CD4-positive, alpha-beta T cell treated with Interleukin-6 for 4 hours (primary cell): Measurements from ENCODE around the gene TRAPPC3L.
A peak's percentile ranks its signal among the peaks of the same experiment; 100 is the strongest.

ENCODE experiments used
- DNase-seq: peaks from one replicate; pipeline ENCODE4 v3.0.0-alpha.2; 2020; ENCODE audit warnings: mixed read lengths

TRAPPC3L gene

DNA sequence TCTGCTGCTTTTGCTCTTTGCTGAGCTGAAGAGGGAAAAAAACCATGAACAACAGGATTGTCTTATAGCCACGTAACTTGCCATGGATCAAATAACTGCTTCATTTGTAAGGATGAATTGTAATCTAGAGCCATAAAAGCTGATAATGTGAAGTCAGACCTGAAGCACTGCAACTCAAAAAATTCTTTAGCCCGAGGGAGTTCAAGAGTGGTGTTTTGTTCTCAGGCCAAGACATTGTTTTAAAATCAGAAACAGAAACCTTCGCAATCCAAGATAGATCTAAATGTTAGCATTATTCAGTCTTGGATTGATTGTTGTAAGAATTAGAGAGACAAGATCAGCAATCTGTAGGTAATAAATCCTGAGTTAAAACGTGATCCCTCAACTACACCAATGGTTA is at the start of gene TRAPPC3L:
Gene TRAPPC3L (minus strand): TSS at position 34 of the 400 bp plus-strand sequence. CDS start 170 bp downstream, outside the sequence.
- no peak for DNase-seq

DNA sequence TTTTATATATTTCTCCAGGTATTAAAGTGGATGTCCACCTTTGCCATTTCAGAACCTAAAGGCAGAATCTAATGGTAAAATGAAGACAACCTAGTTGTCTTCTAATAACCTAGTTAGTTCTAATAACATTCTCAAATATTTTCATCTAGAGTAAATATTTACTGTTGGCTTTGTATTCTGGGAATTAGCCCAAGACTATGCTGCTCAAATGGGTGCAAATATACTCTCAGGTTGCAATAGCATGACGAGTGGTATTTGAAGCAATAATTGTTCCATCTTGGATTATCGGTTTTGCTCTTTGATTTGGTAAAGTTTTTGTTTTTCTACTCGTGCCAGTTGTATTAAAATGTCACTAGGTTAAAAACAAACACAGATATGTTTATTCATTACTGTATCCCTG is 49.8 kb upstream of the TRAPPC3L start:
- DNase-seq: no peak

DNA sequence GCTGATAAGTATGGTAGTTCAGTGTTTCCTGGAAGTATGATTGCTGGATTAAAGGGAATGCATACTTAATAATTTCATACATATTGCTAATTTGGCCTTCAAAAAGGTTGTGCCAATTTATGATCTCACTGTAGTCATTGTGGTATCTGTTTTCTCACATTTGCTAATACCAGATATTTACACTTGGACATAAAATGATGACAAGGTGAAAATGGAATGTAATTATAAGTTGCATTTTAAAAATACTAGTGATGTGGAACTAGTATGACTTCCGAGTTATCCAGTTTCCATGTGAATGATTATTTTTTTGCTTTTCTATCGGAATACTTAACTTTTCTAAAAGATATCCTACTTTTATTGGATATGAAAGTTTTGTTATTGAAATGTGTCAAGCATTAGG is 41.3 kb upstream of the TRAPPC3L start:
- DNase-seq: no peak

DNA sequence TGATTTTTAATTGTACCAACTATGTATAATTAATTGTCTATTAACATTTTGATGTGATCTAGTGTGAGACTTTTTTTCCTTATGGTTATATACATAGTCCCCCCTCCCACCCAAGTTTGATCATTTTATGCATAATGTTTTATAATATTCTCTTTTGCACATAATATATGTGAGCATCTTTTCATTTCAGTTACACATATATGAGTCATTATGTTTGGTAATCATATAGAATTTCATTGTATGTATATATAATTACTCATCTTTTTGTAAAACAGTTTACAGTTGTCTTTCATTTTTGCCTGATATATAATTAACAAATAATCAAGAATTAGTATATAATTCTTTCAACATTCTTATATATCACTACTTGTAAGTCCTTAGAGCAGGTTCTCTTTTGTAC is 40.8 kb upstream of the TRAPPC3L start:
- DNase-seq: no peak

DNA sequence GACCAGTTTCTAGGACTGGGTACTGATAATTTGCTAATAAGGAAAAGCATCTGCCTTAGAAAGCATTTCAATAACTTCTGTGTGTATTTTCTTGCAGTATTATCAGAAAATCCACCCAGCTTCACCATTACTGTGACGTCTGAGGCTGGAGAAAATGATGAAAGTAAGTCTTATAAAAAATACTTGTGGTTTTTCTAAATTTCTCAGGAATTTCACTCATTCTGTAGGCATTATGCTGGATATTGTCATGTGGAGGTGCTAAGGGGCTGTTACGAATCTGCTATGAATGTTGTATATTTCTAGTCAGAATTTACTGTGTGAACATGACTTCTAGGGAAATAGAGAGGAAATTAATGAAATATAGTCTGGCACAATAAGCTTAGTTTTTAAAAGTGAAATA is 34.7 kb upstream of the TRAPPC3L start:
- DNase-seq: no peak

DNA sequence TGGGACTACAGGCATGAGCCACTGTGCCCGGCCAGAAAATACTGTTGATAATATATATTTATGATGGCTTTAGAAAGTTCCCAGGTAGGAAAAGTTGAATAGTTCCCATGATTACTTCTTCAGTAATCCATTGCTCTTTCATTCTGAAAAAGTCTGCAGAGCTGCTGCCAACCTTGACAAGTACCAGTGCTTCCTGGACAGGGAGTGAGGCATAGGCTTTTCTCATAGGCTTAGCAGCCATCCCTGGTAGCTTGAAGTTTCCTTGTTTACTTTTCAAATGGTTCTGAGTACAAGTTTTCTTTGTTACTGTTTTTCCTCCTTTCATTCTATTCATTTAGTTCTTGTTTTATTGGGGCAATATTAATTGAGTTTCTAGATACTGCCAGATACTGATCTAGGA is 33.7 kb upstream of the TRAPPC3L start:
- DNase-seq: no peak

DNA sequence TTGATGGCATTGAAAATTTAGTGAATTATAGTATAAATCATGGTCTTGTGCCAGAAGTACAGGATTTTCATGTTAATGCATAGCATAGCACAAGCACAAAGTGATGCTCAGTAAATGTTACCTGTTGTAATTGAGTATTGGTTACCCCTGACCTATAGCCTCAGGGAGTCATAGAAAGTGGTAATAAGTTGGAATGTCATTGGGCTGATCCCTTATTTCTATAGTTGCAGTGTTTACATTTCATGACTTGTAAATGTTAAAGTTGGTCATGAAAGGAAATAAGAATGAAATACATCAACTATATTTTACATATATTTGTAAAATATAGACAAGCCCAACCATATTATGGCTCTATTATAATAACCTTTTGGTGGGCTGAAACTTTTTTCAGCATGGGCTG is 32.9 kb upstream of the TRAPPC3L start:
- no peak for DNase-seq

DNA sequence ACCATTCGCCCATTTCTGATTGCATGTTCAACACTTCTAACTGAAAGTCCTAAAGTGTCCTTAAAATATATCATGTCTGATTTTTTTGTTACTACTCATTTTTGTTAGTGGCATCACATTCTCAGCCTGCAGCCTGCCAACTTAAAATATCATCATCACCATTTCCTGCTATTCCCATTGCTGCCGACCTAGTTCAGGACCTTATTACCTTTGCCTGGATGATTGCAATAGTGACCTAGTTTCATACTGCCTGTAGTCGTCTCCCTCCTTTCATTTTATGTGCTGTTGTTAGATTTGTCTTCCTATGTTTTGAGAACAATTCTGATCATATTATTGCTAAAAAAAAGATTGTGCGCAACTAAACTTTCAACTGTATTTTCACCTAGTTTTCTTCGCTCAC is 32.0 kb upstream of the TRAPPC3L start:
- DNase-seq: no peak

DNA sequence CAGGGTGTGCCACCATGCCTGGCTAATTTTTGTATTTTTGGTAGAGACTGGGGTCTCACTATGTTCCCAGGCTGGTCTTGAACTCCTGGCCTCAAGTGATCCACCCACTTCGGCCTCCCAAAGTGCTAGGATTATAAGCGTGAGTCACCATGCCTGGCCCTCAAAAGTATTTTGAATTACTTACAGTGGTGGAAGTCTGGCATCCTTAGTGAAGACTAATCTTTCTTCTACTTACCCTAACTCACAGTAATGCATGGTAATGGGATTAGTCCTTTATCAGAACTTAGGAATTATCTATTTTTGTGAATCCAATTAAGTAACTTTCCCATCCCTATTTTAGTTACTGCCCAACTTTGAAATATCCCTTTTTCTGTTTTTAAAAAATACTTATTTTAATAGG is 29.7 kb upstream of the TRAPPC3L start:
- no peak for DNase-seq

DNA sequence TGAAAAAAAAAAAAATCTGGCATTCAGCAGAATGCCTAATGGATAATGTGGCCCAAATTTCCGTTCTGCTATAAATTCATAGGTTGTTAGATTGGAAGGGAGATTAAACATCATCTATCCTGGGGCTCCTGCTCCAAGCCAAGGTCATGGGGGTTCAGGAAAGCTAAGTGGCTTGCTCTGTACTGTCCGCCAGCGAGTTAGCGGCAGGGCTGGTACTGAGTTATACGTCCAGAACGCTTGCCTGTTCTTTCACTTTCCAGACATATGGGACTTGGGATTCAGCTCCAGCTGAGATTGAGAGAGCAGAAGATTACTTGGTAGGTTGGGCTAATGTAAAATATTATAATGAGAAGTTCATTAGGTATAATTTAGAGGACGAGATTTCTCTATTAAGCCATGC is 26.7 kb upstream of the TRAPPC3L start:
- DNase-seq: peak; percentile 6

DNA sequence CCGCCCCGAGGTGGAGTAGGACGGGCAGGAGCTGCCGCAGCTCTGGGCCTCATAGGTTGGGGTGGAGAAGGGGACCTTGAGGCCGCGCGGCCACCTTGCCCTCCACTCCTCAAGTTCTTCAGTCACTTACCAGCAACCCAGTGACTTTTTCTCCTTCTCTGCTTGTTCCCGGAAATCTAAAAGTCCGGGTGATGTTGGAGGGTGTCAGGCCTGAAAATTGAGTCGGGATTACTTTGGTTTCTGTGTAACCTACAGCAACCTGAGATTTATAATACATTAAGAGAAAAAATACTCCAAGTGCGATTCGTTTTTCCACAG is 26.2 kb upstream of the TRAPPC3L start:
- no peak for DNase-seq

DNA sequence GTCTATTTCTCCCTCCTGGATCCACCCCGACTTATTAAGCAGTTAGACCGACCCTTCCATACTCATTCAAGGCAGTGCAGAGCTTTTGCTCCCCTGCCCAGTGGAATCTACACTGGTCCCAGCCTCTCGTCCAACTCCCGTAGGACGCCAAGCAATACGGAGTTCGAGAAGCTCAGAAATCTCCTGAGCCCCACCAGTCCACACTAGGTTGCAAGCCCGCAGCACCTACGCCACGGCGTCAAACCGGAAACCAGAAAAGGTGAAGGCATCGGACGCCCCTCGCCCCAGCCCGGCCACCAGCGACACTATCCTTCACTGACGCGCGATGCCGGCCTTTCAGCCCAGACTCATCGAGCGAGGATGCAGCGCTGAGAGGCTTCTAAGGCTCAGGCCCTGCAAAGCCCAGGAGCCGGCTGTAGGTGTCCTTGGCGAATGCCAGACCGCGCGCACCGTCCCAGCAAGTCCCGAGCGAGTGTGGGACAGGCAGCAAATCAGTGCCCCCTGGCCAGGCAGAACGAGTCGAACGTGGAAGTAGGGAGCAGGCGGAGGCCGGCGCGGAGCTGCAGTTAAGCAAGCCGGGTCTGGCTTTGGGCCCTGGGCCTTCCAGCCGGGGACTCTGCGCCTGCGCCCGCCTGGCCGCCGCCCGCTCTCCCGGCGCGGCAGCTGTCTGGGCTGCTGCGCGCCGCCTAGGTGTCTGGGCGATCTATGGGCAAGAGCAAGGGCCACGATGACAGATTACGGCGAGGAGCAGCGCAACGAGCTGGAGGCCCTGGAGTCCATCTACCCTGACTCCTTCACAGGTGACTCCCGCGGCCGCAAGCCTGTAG is 25.6 kb upstream of the TRAPPC3L start, which contains the start of gene RWDD1:
Gene RWDD1 (plus strand): TSS at position 649 of the 827 bp plus-strand sequence. CDS start 79 bp downstream, at position 728.
- peak; percentile 98 for DNase-seq

DNA sequence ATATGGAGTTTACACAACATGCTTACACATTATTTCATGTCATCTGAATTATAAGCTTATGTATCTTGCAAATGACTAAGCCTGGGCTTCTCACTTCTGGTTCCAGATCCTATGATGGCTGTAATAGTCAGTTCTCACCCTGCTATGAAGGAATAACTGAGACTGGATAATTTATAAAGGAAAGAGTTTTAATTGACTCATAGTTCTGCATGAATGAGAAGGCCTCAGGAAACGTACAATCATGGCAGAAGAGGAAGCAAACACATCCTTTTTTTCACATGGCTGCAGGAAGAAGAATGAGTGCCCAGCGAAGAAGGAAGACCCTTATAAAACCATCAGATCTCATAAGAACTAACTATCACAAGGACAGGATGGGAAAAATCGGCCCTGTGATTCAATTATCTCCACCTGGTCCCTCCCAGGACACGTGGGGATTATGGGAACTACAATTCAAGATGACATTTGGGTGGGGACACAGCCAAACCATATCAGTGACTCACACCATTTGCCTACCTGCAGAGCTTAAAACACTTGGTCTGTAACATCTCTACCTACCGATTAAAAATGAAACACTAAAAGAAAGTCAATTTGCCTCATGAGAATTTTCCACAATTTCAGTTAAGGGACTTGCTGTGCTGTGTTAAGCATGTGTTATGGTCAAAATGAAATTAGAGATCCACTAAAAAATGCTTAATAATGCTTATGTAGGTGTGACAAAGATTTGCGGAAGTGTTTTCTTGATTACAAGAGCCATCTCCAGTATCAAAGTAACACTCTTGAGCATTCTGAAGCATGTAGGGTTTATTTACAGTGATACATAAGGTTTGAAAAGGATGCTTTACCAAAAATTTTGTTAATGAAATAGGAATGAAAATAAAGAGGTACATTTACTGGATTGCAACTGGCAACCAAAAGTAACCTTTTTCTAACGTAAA is 23.6 kb upstream of the TRAPPC3L start:
- no peak for DNase-seq

DNA sequence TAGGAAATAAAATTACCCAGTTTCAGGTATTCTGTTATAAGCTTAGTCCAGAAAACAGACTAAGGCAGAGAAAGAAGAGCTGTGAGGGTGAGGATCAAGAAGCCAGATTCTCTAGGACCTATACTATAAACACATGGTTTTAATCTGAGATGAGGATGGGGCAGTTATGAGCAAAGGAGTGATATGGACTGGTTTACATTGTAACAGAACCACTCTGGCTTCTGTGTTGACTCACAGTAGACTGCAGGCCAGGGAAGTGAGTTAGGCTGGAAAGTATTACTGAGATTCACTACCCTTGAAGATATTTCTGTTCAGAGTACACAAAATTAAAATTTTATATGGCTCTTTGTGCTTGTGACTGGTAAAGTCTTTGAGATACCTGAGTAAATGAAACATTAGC is 22.6 kb upstream of the TRAPPC3L start:
- no peak for DNase-seq

DNA sequence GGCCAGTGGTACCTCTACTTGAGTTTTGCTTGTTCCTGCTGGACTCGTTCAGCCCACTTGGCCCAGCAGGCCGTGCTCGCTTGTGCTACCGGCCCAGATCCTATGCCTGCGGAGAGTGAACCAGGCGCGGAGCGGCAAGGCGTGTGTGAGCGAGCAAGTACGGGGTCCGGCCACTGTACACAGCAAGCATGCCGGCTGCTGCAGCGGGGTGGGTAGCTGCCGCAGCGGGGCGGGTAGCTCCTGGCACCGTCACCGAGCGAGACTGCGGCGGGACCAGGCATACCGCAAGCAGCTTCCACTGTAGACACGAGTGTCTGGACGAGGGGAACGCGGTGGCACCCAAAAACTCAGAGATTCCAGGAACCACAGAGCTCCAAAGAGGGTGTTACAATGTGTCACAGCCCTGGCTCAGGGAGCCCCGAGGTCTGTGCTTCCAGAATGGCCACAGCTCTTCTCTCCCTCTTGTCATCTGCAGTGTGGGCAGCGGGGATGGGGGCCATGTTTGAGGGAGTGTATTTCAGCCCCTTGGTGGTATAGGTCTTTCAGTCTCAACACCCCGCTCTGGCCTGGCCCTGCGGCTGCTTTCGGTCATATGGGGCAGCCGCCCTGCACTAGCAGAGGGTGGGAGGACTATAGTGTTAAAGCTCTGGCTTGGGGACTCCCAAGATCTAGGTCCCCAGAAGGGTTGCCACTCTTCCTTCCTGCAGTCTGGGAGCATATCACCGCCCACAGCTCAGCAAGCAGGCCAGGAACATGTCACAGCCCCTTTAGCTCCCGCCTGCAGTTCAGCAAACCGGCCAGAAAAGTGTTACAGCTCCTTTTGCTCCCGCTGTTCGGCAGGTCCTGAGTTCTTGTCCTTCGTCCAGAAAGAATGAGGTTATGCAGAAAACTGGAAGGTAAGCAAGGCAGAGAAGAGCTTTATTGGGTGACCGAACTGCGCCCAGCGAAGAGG is 19.7 kb upstream of the TRAPPC3L start:
- DNase-seq: peak; percentile 4

DNA sequence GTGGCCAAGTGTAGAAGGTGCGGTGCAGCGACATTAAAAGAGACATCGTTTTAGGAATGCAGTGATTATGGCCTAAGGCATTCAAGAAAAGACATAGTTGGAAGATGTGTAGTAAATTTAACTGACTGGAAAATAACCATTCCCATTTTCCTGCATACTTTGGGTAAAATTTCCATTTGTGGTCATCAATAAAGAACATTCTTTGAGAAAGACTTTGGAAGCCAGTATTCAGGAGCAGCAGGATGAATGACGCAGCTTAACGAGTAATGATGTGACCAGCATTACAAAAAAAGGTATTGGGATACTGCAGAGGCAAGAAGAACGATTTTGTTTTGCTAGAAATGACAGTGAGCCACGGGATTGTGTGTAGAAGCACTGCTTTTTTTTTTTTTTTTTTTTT is 18.8 kb upstream of the TRAPPC3L start:
- DNase-seq: no peak

DNA sequence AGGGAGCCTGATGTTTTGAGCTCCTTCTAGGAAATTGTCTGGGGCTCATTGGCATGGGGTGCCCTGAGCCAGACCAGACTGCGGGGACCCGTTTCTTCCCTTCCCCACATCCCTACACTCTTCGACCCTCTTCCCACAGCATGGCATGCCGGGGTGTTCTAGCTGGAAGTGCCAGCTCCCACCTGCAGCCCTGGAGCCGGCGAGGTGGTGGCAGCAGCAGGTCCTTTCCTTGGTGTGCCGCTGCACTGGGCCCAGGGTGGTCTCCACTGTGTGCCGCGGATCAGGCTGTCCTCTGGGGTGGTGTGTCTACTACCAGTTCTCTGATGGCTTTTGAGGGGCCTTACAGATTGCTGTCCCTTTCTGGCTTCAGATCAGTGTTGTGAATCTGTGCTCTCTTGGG is 18.3 kb upstream of the TRAPPC3L start:
- no peak for DNase-seq

DNA sequence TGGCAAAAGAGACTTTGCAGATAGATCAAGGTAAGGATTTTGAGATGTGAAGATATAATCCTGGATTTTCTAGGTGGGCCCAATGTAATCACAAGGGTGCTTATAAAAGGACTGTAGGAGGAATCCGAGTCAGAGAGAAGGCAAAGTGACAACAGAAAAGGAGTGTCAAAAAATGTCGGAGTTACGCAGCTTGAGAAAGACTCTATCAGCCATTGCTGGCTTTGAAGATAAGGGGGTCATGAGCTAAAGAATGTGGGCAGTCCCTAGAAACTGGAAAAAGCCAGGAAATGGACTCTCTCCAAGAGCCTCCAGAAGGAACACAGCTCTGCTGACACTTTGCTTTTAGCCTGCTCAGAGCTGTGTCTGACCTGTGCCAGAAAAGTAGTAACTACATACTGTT is 17.1 kb upstream of the TRAPPC3L start:
- no peak for DNase-seq

DNA sequence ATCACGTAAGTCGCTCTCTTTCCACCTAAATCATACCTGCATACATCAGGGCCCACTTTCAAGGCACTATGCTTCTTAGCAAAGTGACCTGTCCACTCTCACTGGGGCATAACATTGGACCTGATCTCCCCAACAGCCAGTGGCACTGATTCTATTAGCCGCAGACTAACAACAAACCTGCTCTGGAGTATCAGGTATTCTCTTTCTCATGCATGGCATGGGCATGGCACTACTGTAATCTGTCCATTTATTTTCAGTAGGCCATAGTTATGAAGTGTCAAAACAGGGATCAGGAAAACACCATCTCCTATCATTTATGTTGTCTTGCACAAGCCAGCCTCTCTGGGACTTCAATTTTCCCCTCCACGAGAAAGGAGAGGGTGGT is 16.5 kb upstream of the TRAPPC3L start:
- DNase-seq: no peak

DNA sequence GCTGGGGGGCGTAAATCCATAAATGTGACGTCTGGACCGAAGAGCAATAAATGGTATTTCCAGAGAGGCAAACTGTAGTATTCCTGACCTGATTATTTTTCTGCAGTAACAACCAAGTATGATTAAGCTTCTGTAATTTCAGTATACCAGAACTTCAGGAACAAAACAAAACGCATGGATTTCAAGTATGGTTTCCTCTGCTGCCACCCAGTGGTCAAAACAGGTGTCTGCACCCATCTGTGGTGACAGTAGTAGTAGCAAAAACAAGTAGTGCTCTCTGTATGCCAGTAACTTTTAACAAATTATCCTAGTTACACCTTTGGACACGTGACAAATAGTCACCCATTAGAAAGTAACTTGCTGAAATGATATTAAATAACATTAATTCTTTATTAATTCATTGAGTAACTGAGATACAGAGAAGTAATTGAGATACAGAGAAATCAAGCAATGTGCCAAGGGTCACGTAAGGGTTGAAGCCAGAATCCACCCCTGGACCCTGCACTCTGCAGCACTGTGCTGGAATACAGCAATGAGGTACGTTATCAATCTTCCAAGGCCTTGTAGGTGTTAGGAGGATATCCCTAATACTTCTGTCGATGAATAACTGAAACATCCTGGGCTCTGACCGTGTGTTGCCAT is 16.0 kb upstream of the TRAPPC3L start:
- peak; percentile 68 for DNase-seq

DNA sequence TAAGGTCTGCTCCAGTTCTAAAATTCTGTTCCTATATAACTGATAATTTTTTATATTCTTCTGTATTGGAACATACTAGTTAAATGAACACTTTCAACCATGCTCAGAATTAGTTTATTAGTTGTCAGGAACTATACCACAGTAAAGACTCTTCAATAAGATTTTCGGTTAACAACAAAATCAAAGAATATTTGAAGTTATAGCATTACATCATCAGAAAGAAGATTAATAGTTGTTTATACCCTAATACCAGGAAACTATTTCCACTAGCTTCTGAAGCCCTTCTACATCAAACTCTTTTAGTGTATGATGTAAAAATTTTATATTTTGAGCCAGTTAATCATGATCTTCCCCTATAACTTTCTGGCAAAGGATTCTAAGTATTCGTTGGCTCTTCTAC is 14.6 kb upstream of the TRAPPC3L start:
- DNase-seq: no peak

DNA sequence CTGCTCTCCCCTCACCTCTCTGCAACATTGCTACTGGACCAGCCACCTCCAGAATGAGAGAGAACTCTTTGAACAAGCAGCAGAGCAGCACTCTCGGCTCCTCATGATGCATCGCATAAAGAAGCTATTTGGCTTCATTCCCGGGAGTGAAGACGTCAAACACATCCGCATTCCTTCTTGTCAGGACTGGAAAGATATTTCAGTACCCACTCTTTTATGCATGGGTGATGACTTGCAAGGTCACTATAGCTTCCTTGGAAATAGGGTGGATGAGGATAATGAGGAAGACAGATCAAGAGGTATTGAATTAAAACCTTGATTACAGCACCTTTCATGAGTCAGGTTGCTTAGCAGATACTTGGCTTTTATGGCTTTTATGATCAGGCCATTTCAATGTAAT is 12.4 kb upstream of the TRAPPC3L start:
- no peak for DNase-seq
